ENCODE data around the gene TMEM237.

The TMEM237 gene

GRCh38 chr2:201638326-201638725 is 5.0 kb downstream of the TMEM237 start:
- no peak overlapping the region for H3K4me3 ChIP-seq (ENCODE audit: low read length)
- H3K36me3 ChIP-seq (ENCODE audit: control insufficient read depth, insufficient read depth, low read length) = no peaks in the 10 kb centered on the region
- H3K27me3 ChIP-seq (ENCODE audit: control insufficient read depth, insufficient read depth, low read length) = no peaks in the 10 kb centered on the region
- H3K4me1 ChIP-seq (ENCODE audit: control insufficient read depth, insufficient read depth, low read length) = no peaks in the 10 kb centered on the region
- H3K9me3 ChIP-seq (ENCODE audit: control insufficient read depth, low read length) = no peaks in the 10 kb centered on the region
- no peak overlapping the region for H3K9ac ChIP-seq (ENCODE audit: low read length)

GRCh38 chr2:201633661-201634249 is 9.5 kb downstream of the TMEM237 start:
- Histone ChIP-seq H3K4me1 (ENCODE audit: control insufficient read depth, insufficient read depth, low read length) (no peaks in the 10 kb centered on the region), H3K4me3 (ENCODE audit: low read length) (no peak overlapping the region), H3K36me3 (ENCODE audit: control insufficient read depth, insufficient read depth, low read length) (no peaks in the 10 kb centered on the region), H3K9me3 (ENCODE audit: control insufficient read depth, low read length) (no peaks in the 10 kb centered on the region), H3K27me3 (ENCODE audit: control insufficient read depth, insufficient read depth, low read length) (no peaks in the 10 kb centered on the region), H3K9ac (ENCODE audit: low read length) (no peak overlapping the region)

GRCh38 chr2:201631041-201631440 is 12.3 kb downstream of the TMEM237 start:
- Histone ChIP-seq H3K9ac (ENCODE audit: low read length) (no peak overlapping the region), H3K36me3 (ENCODE audit: control insufficient read depth, insufficient read depth, low read length) (no peaks in the 10 kb centered on the region), H3K4me1 (ENCODE audit: control insufficient read depth, insufficient read depth, low read length) (no peaks in the 10 kb centered on the region), H3K9me3 (ENCODE audit: control insufficient read depth, low read length) (no peaks in the 10 kb centered on the region), H3K4me3 (ENCODE audit: low read length) (no peak overlapping the region), H3K27me3 (ENCODE audit: control insufficient read depth, insufficient read depth, low read length) (no peaks in the 10 kb centered on the region)

DNA sequence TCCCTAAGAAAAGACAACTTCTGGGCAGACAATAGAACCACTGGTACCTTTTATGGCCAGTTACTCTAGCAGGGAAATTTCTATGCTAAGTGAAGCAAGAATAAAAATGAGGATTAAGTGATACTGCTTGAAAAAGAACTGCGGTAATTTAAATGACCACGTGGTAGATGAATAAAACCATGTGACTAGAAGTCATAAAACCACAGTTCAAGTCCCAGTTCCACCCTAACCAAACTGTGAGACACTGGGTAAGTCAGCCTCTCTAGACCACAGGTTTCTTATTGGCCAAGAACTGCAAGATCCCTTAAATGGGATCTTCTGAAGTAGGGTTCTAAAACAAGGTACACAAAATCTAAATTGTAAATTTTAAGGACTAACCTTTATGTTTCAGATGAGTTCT is 12.7 kb downstream of the TMEM237 start:
- H3K4me3 ChIP-seq (ENCODE audit: low read length) = no peak overlapping the region
- H3K9ac ChIP-seq (ENCODE audit: low read length) = no peak overlapping the region
- H3K36me3 ChIP-seq (ENCODE audit: control insufficient read depth, insufficient read depth, low read length) = no peaks in the 10 kb centered on the region
- no peaks in the 10 kb centered on the region for H3K9me3 ChIP-seq (ENCODE audit: control insufficient read depth, low read length)
- no peaks in the 10 kb centered on the region for H3K4me1 ChIP-seq (ENCODE audit: control insufficient read depth, insufficient read depth, low read length)
- H3K27me3 ChIP-seq (ENCODE audit: control insufficient read depth, insufficient read depth, low read length) = no peaks in the 10 kb centered on the region

GRCh38 chr2:201628545-201628944 is 14.8 kb downstream of the TMEM237 start:
- Histone ChIP-seq H3K9me3 (ENCODE audit: control insufficient read depth, low read length) (no peaks in the 10 kb centered on the region), H3K4me3 (ENCODE audit: low read length) (no peak overlapping the region), H3K4me1 (ENCODE audit: control insufficient read depth, insufficient read depth, low read length) (no peaks in the 10 kb centered on the region), H3K36me3 (ENCODE audit: control insufficient read depth, insufficient read depth, low read length) (no peaks in the 10 kb centered on the region), H3K9ac (ENCODE audit: low read length) (no peak overlapping the region), H3K27me3 (ENCODE audit: control insufficient read depth, insufficient read depth, low read length) (no peaks in the 10 kb centered on the region)

GRCh38 chr2:201622306-201622970 is 20.9 kb downstream of the TMEM237 start:
- Histone ChIP-seq H3K4me1 (ENCODE audit: control insufficient read depth, insufficient read depth, low read length) (peaks cover 6% of the 10 kb centered on the region), H3K27me3 (ENCODE audit: control insufficient read depth, insufficient read depth, low read length) (no peaks in the 10 kb centered on the region), H3K36me3 (ENCODE audit: control insufficient read depth, insufficient read depth, low read length) (no peaks in the 10 kb centered on the region), H3K4me3 (ENCODE audit: low read length) (no peak overlapping the region), H3K9me3 (ENCODE audit: control insufficient read depth, low read length) (no peaks in the 10 kb centered on the region), H3K9ac (ENCODE audit: low read length) (no peak overlapping the region)

GRCh38 chr2:201621293-201621999 is 21.9 kb downstream of the TMEM237 start:
- Histone ChIP-seq H3K9me3 (ENCODE audit: control insufficient read depth, low read length) (no peaks in the 10 kb centered on the region), H3K36me3 (ENCODE audit: control insufficient read depth, insufficient read depth, low read length) (no peaks in the 10 kb centered on the region), H3K9ac (ENCODE audit: low read length) (no peak overlapping the region), H3K4me3 (ENCODE audit: low read length) (no peak overlapping the region), H3K4me1 (ENCODE audit: control insufficient read depth, insufficient read depth, low read length) (peaks cover 6% of the 10 kb centered on the region), H3K27me3 (ENCODE audit: control insufficient read depth, insufficient read depth, low read length) (no peaks in the 10 kb centered on the region)

- H3K27me3 ChIP-seq (ENCODE audit: control insufficient read depth, insufficient read depth, low read length) = no peaks in the 10 kb centered on the region
- no peaks in the 10 kb centered on the region for H3K36me3 ChIP-seq (ENCODE audit: control insufficient read depth, insufficient read depth, low read length)
- no peak overlapping the region for H3K4me3 ChIP-seq (ENCODE audit: low read length)
- no peaks in the 10 kb centered on the region for H3K9me3 ChIP-seq (ENCODE audit: control insufficient read depth, low read length)
- H3K4me1 ChIP-seq (ENCODE audit: control insufficient read depth, insufficient read depth, low read length) = peaks cover 6% of the 10 kb centered on the region
- H3K9ac ChIP-seq (ENCODE audit: low read length) = no peak overlapping the region
Observed at GRCh38 chr2:201618744-201619662, 24.3 kb downstream of the TMEM237 start.

GRCh38 chr2:201608021-201608420 is 35.3 kb downstream of the TMEM237 start:
- Histone ChIP-seq H3K9me3 (ENCODE audit: control insufficient read depth, low read length) (no peaks in the 10 kb centered on the region), H3K4me1 (ENCODE audit: control insufficient read depth, insufficient read depth, low read length) (no peaks in the 10 kb centered on the region), H3K9ac (ENCODE audit: low read length) (no peak overlapping the region), H3K4me3 (ENCODE audit: low read length) (no peak overlapping the region), H3K36me3 (ENCODE audit: control insufficient read depth, insufficient read depth, low read length) (no peaks in the 10 kb centered on the region), H3K27me3 (ENCODE audit: control insufficient read depth, insufficient read depth, low read length) (no peaks in the 10 kb centered on the region)

DNA sequence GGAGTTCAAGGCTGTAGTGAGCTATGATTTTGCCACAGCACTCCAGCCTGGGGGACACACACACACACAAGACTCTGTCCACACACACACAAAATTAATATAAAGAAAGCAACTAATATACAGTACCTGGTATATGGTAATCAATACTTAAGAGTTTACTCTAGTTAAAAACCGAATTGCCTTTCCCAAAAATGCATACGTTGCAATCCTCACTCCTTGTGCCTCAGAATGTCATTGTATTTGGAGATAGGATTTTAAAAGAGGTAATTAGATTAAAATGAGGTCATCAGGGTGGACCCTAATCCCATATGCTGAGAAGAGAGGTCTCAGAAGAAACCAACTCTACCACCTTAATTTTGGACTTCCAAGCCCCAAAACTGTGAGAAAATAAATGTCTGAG is 35.7 kb downstream of the TMEM237 start:
- Histone ChIP-seq H3K4me1 (ENCODE audit: control insufficient read depth, insufficient read depth, low read length) (no peaks in the 10 kb centered on the region), H3K9me3 (ENCODE audit: control insufficient read depth, low read length) (no peaks in the 10 kb centered on the region), H3K4me3 (ENCODE audit: low read length) (no peak overlapping the region), H3K9ac (ENCODE audit: low read length) (no peak overlapping the region), H3K27me3 (ENCODE audit: control insufficient read depth, insufficient read depth, low read length) (no peaks in the 10 kb centered on the region), H3K36me3 (ENCODE audit: control insufficient read depth, insufficient read depth, low read length) (no peaks in the 10 kb centered on the region)

DNA sequence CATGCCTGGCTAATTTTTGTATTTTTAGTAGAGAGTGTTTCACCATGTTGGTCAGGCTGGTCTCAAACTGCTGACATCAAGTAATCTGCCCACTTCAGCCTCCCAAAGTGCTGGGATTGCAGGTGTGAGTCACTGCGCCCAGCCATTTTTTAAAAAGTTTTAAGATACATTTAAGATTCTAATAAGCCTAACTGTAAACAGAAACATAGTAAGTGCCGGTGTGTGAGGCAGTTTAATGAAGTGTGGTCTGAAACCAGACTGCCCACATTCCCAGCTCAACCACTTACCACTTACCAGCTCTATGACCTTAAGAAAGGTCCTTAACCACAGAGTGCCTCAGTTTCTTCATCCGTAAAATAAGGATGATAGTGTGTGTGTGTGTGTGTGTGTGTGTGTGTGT is 42.4 kb downstream of the TMEM237 start:
- Histone ChIP-seq H3K9me3 (ENCODE audit: control insufficient read depth, low read length) (no peaks in the 10 kb centered on the region), H3K9ac (ENCODE audit: low read length) (no peak overlapping the region), H3K27me3 (ENCODE audit: control insufficient read depth, insufficient read depth, low read length) (no peaks in the 10 kb centered on the region), H3K4me3 (ENCODE audit: low read length) (no peak overlapping the region), H3K36me3 (ENCODE audit: control insufficient read depth, insufficient read depth, low read length) (no peaks in the 10 kb centered on the region), H3K4me1 (ENCODE audit: control insufficient read depth, insufficient read depth, low read length) (no peaks in the 10 kb centered on the region)

DNA sequence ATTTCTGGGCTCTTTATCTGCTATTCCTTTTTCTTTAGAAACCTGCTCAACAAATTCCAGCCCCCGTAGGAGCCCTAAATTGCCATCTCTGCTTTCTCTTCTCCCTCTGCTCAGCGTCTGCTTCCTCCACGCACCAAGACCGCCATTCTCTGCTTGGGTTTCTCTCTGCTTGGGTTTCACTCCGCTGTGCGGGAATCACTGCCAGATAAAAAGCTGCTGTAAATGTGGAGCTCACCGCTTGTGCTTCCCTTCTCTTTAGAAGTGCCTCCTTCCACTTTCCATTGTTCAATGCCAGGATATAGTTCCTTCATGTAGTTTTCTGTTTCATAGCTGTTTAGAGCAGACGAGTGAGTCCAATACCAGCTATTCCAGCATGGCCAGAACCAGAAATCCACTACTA is 45.9 kb downstream of the TMEM237 start:
- Histone ChIP-seq H3K4me3 (ENCODE audit: low read length) (no peak overlapping the region), H3K9me3 (ENCODE audit: control insufficient read depth, low read length) (no peaks in the 10 kb centered on the region), H3K27me3 (ENCODE audit: control insufficient read depth, insufficient read depth, low read length) (no peaks in the 10 kb centered on the region), H3K9ac (ENCODE audit: low read length) (no peak overlapping the region), H3K4me1 (ENCODE audit: control insufficient read depth, insufficient read depth, low read length) (no peaks in the 10 kb centered on the region), H3K36me3 (ENCODE audit: control insufficient read depth, insufficient read depth, low read length) (no peaks in the 10 kb centered on the region)

Measured in mucosa of stomach (tissue), 1 donor.